CD1c-positive myeloid dendritic cell (primary cell): ENCODE results near the gene RGS19.
"Not testable (repeated sequence)": the region's sequence is repeated elsewhere in the genome, so short reads cannot be mapped to it uniquely, and the experiment has no call there.

Experiments
- DNase-seq: peaks from one replicate; pipeline ENCODE4 v3.0.0-alpha.2; 2016; ENCODE audit errors: extremely low spot score

Gene RGS19

GRCh38 chr20:64079273-64080012, at the start of gene RGS19:
TSS of gene RGS19 (minus strand) at chr20:64079518. CDS start at chr20:64076886, 2,632 bp downstream.
- peak; percentile 94 for DNase-seq

GRCh38 chr20:64123517-64123916, 44.2 kb upstream of the RGS19 start:
- not testable (repeated sequence) for DNase-seq

GRCh38 chr20:64122927-64123326, 43.6 kb upstream of the RGS19 start:
- not testable (repeated sequence) for DNase-seq

GRCh38 chr20:64121586-64121985, 42.3 kb upstream of the RGS19 start:
- DNase-seq: no peak

- no peak for DNase-seq
These were observed 40.5 kb upstream of the RGS19 start for GRCh38 chr20:64119681-64120341.

- no peak for DNase-seq
These were observed 40.0 kb upstream of the RGS19 start for GRCh38 chr20:64119301-64119680.

- not testable (repeated sequence) for DNase-seq
These were observed 38.1 kb upstream of the RGS19 start for GRCh38 chr20:64117432-64117777.

- DNase-seq: no peak
These were observed 37.5 kb upstream of the RGS19 start for GRCh38 chr20:64116541-64117431.

GRCh38 chr20:64116016-64116415, 36.7 kb upstream of the RGS19 start:
- DNase-seq: no peak

GRCh38 chr20:64115171-64115911, 36.0 kb upstream of the RGS19 start:
- DNase-seq: no peak

- no peak for DNase-seq
These were observed 35.1 kb upstream of the RGS19 start for GRCh38 chr20:64114356-64114971.

GRCh38 chr20:64113796-64114355, 34.6 kb upstream of the RGS19 start:
- no peak for DNase-seq

- no peak for DNase-seq
These were observed 34.1 kb upstream of the RGS19 start for GRCh38 chr20:64113444-64113775.

- DNase-seq: no peak
These were observed 33.5 kb upstream of the RGS19 start for GRCh38 chr20:64112691-64113443.

GRCh38 chr20:64111841-64112641, 32.7 kb upstream of the RGS19 start:
- peak; percentile 30 for DNase-seq

- no peak for DNase-seq
These were observed 31.2 kb upstream of the RGS19 start for GRCh38 chr20:64110411-64111068.

- no peak for DNase-seq
These were observed 30.6 kb upstream of the RGS19 start for GRCh38 chr20:64109831-64110391.
